NCI-H1694 treated with DMSO at 0.1 percent for 48 hours (cell line): Measurements from ENCODE around the gene MYO1E.
"Not testable (repeated sequence)": the region's sequence is repeated elsewhere in the genome, so short reads cannot be mapped to it uniquely, and the experiment has no call there.

Experiments
- DNase-seq: peaks from one replicate; lab custom pipeline; 2025; lab: John Stamatoyannopoulos, UW

MYO1E gene

GRCh38 chr15:59387196-59387878 is 14.7 kb upstream of the MYO1E start:
- not testable (repeated sequence) for DNase-seq

DNA sequence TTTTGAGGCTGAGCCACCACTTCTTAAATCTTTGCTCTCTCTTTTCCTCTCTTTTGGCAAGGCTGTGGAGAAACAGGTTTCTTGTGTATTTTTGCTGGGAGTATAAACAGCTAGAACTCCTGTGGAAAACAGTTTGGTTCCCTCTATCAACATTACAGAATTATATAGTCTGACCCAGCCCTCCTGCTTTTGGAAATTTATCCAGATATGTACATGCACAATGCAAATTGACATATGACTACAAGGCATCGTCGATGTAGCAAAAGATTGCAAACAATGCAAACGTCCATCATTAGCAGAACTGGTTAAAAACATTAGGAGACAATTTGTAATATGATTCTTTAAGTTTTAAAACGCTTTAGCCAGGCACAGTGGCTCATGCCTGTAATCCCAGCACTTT is 12.5 kb upstream of the MYO1E start:
- no peak for DNase-seq

- no peak for DNase-seq
These were observed 11.8 kb upstream of the MYO1E start for GRCh38 chr15:59384507-59384906.

- no peak for DNase-seq
These were observed 8.4 kb upstream of the MYO1E start for GRCh38 chr15:59380902-59381610.

GRCh38 chr15:59379531-59379930 is 6.9 kb upstream of the MYO1E start:
- no peak for DNase-seq

GRCh38 chr15:59378855-59379254 is 6.2 kb upstream of the MYO1E start:
- no peak for DNase-seq

GRCh38 chr15:59377924-59378323 is 5.3 kb upstream of the MYO1E start:
- DNase-seq, result no peak

DNA sequence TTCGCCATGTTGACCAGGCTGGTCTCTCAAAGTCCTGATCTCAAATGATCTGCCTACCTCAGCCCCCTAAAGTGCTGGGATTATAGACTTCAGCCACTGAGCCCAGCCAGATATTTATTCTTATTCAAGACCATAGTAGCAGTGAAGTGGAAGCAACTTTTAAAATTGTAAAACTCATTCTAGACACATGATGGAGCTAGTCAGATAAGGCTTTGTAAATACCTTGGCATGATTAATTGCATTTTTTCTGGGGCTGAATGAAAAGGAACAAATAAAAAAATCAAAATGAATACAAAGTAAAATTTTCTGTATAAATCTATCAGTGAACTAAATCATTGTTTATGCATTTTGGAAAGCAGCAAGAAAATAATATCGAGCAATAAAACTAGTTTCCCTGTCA is 4.1 kb upstream of the MYO1E start:
- DNase-seq, result no peak

GRCh38 chr15:59373215-59373614 is 544 bp upstream of the MYO1E start:
- DNase-seq, result no peak

DNA sequence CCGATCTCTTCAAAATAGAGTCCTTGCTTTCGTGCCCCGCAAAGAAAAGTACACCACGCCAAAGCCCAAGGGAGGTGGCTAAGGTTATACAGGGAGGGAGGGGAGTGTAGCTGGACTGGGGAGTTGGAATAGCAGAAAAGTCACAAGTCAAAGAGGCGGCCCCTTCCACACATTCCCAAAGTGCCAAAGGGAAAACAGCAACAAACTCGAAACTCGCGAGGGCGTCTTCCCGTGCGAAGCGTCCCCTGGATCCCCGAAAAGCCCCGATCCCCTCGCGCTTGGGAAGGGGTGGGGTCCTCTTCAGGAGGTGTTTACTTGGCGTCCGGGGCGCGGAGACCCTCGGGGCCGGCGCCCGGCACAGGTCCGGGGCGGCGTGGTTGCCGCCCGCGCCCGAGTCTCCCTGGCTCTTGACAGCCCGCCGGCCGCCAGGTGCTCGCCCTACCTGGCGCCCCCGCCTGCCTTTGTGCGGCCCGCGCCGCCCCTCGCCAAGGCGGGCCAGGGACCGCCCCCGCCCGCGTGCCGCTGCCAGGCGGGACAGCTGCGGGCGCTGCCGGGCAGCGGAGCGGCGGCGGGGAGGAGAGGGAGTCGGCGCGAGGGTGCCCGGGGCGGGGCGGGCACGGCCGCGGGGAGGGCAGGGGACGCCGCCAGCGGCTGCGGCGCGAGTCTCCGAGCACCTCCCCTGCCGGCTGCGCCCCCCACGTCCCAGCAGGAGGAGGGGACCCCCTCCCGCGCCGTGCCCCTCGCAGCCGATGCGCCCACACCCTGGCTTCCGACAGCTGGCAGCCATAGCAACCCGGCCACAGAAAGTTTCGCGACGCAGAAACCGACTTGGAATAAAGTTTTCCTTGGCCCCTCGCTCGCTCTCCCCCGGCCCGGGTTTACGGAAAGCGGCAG is 966 bp downstream of the MYO1E start:
- DNase-seq, result no peak

DNA sequence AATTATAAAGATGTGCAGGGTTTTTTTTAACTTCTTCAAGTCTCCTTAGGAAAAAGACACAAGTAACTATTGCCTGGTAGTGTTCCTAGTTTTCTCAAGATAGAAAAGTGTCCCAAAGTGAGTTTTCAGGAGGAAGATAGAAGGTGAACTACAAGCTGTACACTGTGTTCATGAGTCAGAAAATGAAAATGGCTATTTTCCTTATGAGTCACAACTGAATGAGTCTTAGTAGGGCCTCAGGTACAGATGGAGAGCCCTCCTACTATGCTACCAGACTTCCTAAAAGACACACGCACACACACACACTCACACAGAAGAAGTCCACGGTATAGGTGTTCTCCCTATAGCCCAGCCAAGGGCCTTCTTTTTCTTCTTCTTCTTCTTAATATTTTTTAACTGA is 3.1 kb downstream of the MYO1E start:
- DNase-seq, result no peak

DNA sequence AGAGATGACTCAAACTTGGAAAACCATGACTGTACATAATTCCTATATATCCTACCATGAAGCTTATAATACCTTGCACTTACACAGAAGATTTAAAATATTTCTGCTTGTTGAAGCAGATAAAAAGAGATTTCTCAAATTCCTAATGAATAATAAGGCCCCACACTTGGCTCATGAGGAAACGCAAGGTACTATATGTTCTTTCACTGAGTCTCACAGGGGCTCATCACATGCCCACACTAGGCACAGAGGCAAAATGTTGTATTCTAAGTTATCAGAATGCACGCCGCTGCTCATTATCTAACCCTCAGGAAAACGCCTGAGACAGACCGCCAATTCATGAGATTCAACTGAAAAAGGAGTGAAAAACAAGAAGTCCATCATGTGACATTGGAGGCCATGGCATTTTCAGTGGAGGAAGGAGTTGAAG is 5.6 kb downstream of the MYO1E start:
- DNase-seq, result no peak

DNA sequence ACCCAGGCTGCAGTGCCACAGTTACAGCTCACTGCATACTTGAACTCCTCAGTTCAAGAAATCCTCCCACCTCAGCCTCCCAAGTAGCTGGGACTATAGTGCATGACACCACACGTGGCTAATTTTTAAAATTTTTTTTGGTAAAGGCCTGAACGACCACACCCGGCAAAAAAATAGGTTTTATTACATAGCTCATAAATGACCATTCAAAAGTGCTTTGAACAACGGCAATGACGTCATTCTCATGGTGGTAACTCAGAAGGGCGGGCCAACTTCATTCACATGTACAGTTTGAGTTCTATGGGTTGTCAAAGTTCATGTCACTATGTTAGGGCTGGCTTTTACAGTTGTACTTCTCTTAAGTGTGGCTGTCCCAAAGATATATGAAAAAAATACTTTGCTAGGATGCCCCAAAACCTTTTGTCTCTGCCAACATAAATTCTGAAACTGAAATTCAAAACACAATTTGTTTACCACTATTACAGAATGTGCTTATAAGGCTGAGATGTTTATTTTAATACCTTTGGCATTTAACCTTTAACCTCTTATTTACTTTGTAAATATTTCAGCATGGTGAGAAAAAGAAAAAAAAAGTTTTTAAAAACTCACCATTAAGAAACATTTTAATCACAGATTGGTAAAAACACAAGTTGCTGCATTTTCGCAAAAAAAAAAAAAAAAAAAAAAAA is 6.2 kb downstream of the MYO1E start:
- DNase-seq, result no peak

DNA sequence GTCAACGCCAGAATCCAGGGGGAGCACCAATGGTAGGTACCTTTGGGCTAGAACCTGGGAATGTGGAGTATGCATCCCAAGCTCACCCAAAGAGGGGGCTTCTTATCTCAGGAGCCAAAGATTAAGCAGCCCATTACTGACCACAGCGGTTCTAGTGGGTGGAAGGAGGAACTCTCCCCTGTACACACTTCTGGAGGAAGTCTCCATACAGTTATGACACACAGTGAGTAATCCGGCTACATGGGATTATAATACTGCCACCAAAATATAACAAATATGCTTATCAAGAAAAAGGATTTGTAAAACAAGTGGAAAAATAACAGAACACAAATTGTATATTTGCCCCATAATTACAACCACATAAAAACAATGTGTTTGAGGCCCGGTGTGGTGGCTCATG is 8.4 kb downstream of the MYO1E start:
- DNase-seq, result no peak

DNA sequence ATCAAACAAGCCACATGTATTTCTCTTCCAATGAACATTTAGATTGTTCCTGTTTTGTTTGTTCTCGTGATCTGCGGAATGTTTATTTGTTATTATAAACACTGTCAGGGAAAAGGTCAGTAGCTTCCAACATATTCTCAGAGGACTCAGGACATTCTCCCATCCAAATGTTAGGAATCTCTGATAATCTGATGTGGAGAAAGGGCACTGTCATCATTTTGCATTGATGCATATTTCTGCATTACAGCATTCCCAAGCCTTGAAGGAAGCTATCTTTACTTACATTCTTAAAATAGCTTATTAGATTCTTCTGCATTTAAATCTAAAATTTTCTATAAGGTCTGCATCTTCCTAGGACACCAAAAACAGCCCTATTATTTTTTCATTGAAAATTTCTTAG is 10.3 kb downstream of the MYO1E start:
- no peak for DNase-seq

GRCh38 chr15:59360896-59361295 is 11.8 kb downstream of the MYO1E start:
- no peak for DNase-seq

DNA sequence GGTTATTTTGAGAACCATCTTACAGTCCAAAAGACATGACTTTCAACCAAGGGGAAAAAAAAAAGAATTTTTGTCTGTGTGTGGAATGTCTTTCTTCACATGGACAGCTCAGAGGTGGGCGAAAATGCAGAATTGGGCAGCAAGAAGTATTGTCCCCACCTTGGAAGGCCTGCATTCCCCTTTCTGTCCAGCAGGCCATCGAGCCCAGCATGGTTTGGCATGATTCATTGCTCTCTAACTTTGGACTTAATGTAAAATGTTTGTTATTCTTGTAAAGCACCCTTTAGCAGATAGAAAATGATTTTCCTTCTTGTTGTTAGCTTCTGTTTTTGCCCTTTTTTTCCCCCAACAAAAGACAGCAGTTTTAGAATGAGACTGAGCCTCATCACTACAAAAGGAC is 12.4 kb downstream of the MYO1E start:
- DNase-seq, result no peak

DNA sequence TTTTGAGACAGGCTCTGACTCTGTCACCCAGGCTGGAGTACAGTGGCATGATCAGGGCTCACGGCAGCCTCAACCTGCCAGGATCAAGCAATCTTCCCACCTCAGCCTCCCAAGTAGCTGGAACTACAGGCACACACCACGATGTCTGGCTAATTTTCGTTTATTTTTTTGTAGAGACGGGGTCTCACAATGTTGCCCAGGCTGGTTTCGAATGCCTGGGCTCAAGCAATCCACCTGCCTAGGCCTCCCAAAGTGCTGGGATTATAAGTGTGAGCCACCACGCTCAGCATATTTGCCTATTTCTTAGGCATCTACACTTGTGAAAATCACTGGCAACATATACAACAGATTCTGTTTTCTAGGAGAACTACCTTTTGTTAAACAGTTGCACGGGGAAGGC is 16.9 kb downstream of the MYO1E start:
- DNase-seq, result no peak

- no peak for DNase-seq
These were observed 18.1 kb downstream of the MYO1E start for GRCh38 chr15:59354417-59355031.

DNA sequence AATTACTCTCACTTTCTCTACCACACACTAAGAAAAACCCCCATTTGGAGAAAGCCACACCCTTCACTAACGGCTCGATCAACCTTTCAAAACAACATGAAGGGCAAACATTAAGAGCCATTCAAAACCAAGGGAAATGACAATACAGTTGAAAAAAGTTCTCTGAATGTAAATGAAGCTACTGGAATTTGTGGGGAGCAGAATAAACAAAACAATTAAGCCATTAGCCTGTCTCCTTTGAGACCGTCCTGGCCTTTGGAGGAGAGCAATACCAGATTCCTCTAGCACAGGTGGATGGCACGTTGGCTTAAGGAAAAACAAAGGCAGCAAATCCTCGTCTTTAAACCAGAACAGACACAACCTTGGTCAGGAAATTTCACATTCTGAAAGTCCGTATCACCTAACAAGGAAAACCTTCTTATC is 18.7 kb downstream of the MYO1E start:
- no peak for DNase-seq

- no peak for DNase-seq
These were observed 20.0 kb downstream of the MYO1E start for GRCh38 chr15:59352683-59353082.

GRCh38 chr15:59352189-59352588 is 20.5 kb downstream of the MYO1E start:
- DNase-seq, result no peak
